Neural cell (in vitro differentiated cells): ENCODE results near the gene ANXA4. TPM values are rescaled to one million over a fixed set of nuclear protein-coding genes. Genes with fewer than 3 reads are reported as not detected.

Experiments used
- H2AFZ ChIP-seq: fragments of 200-600, 300-800 bp; sonication (generic), shearing (Covaris generic); 2 replicates; pipeline ENCODE4 v1.6.0; 2014; ENCODE audit warnings: low read depth, mild to moderate bottlenecking, antibody characterized with exemption, low read length, moderate library complexity
- H3F3A ChIP-seq: fragments of 200-600 bp; shearing (Covaris generic); 2 replicates; pipeline ENCODE4 v1.6.1; 2016; ENCODE audit warnings: mild to moderate bottlenecking, moderate library complexity, mixed read lengths, antibody characterized with exemption, low read length; ENCODE audit not compliant: insufficient read depth, poor library complexity, severe bottlenecking
- H3K27ac ChIP-seq: fragments of 200-600, 300-800 bp; sonication (generic), shearing (Covaris generic); 2 replicates; pipeline ENCODE4 v1.5.1; 2014; ENCODE audit warnings: mild to moderate bottlenecking, low read length, moderate library complexity
- H3K27me3 ChIP-seq: fragments of 300-800, 200-600 bp; sonication (generic), shearing (Covaris generic); 2 replicates; pipeline ENCODE4 v1.6.0; 2014; ENCODE audit warnings: mild to moderate bottlenecking, low read depth, low read length, moderate library complexity; ENCODE audit not compliant: insufficient read depth
- H3K36me3 ChIP-seq: fragments of 300-800, 200-600 bp; sonication (generic), shearing (Covaris generic); 2 replicates; pipeline ENCODE4 v1.5.1; 2014; ENCODE audit warnings: mild to moderate bottlenecking, antibody characterized with exemption, low read length, moderate library complexity; ENCODE audit not compliant: insufficient read depth
- H3K4me2 ChIP-seq: fragments of 300-800, 200-600 bp; sonication (generic), shearing (Covaris generic); 2 replicates; pipeline ENCODE4 v1.6.0; 2014; ENCODE audit warnings: mild to moderate bottlenecking, low read length
- H3K4me3 ChIP-seq: fragments of 300-800, 200-600 bp; sonication (generic), shearing (Covaris generic); 2 replicates; pipeline ENCODE4 v1.5.1; 2014; ENCODE audit warnings: mild to moderate bottlenecking, low read length, moderate library complexity
- H3K79me2 ChIP-seq: fragments of 200-600 bp; shearing (Covaris generic); replicated peaks from 2 replicates; pipeline ENCODE4 v1.6.0; 2014; ENCODE audit warnings: mild to moderate bottlenecking, low read length, moderate library complexity; ENCODE audit not compliant: insufficient read depth
- H3K9ac ChIP-seq: fragments of 300-800, 200-600 bp; sonication (generic), shearing (Covaris generic); 2 replicates; pipeline ENCODE4 v1.6.1; 2016; ENCODE audit warnings: mild to moderate bottlenecking, low read length, mixed read lengths
- H3K9me2 ChIP-seq: fragments of 200-600 bp; shearing (Covaris generic); 2 replicates; pipeline ENCODE4 v1.6.1; 2016; ENCODE audit warnings: mild to moderate bottlenecking, low read length, mixed read lengths; ENCODE audit not compliant: insufficient read depth
- H3K9me3 ChIP-seq: fragments of 200-600, 300-800 bp; sonication (generic), shearing (Covaris generic); 2 replicates; pipeline ENCODE4 v1.6.1; 2016; ENCODE audit warnings: mild to moderate bottlenecking, mixed run types, low read length, moderate library complexity, mixed read lengths
- H4K20me1 ChIP-seq: fragments of 200-600 bp; shearing (Covaris generic); 2 replicates; pipeline ENCODE4 v1.6.1; 2016; ENCODE audit warnings: mild to moderate bottlenecking, mixed run types; ENCODE audit not compliant: insufficient read depth
- EP300 ChIP-seq: fragments of 450-650 bp; conservative IDR thresholded peaks from 2 replicates; pipeline ENCODE4 v1.6.1; 2014; ENCODE audit warnings: antibody characterized with exemption, mild to moderate bottlenecking, moderate library complexity; ENCODE audit not compliant: poor library complexity, severe bottlenecking
- EZH2 ChIP-seq: fragments of 200-600, 300-800 bp; shearing (Covaris generic), sonication (generic); IDR thresholded peaks from 2 replicates; pipeline ENCODE4 v1.6.1; 2014; ENCODE audit warnings: antibody characterized with exemption, low read length, borderline replicate concordance, mild to moderate bottlenecking; ENCODE audit not compliant: insufficient read depth, poor library complexity, severe bottlenecking
- MXI1 ChIP-seq: fragments of 450-650 bp; conservative IDR thresholded peaks from 2 replicates; pipeline ENCODE4 v1.6.1; 2014; ENCODE audit warnings: antibody characterized with exemption, mild to moderate bottlenecking; ENCODE audit not compliant: poor library complexity, severe bottlenecking
- POLR2AphosphoS5 ChIP-seq: IDR thresholded peaks from 2 replicates; pipeline ENCODE4 v1.6.1; 2012
- RAD21 ChIP-seq: fragments of 450-650 bp; conservative IDR thresholded peaks from 2 replicates; pipeline ENCODE4 v1.6.1; 2014; ENCODE audit warnings: antibody characterized with exemption, mild to moderate bottlenecking, moderate library complexity
- SMC3 ChIP-seq: fragments of 450-650 bp; conservative IDR thresholded peaks from 2 replicates; pipeline ENCODE4 v1.6.1; 2014; ENCODE audit warnings: antibody characterized with exemption, mild to moderate bottlenecking, moderate library complexity; ENCODE audit not compliant: poor library complexity
- TAF1 ChIP-seq: IDR thresholded peaks from 2 replicates; pipeline ENCODE4 v1.6.1; 2012; ENCODE audit warnings: low read depth
- polyA plus RNA-seq: library from polyadenylated mRNA; depleted of rRNA; stranded (reverse); fragments of >200 nt; gene quantifications from 2 replicates; pipeline ENCODE4 v1.2.3, GENCODE V29; 2014
- TF ChIP-seq, protein P1 (sequence below): fragments of 450-650 bp; IDR thresholded peaks from 2 replicates; pipeline ENCODE4 v1.5.1; 2014; ENCODE audit warnings: antibody characterized with exemption, mild to moderate bottlenecking, moderate library complexity; ENCODE audit not compliant: poor library complexity, severe bottlenecking
- TF ChIP-seq, protein P2 (sequence below): IDR thresholded peaks from 2 replicates; pipeline ENCODE4 v1.6.1; 2012; ENCODE audit warnings: borderline replicate concordance

Gene ANXA4
- polyA plus RNA-seq, 1 donor from 2014 or later: 1.8 TPM

DNA sequence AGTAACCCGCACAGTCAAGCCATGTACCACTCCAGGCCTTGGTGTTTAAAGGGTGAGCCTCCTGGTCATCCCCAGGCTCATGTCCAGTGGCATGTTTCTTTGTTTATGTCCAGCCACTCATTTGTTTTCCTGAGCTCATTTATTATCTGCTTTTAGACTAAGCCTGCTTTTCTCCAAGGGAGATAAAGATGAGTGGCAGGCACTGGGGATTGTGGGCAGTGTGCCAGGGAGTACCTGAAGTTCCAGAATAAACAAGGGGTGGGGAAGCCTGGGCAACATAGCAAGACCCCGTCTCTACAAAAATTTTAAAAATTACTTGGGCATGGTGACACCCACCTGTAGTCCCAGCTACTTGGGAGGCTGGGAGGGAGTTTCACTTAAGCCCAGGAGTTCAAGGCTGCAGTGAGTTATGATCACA is 1.9 kb downstream of the ANXA4 start:
- Histone ChIP-seq H3K79me2 (no peaks in the 10 kb centered on the region), H3K4me2 (no peak overlapping the region), H3F3A (no peaks in the 10 kb centered on the region), H3K9ac (no peak overlapping the region), H3K4me3 (no peak overlapping the region), H3K9me2 (no peaks in the 10 kb centered on the region), H4K20me1 (no peaks in the 10 kb centered on the region), H3K9me3 (no peaks in the 10 kb centered on the region), H3K36me3 (no peaks in the 10 kb centered on the region), H2AFZ (no peak overlapping the region), H3K27me3 (peaks cover 32% of the 10 kb centered on the region), H3K27ac (no peak overlapping the region)
- no peak for TF ChIP-seq EP300
- TF ChIP-seq, protein P1, sequence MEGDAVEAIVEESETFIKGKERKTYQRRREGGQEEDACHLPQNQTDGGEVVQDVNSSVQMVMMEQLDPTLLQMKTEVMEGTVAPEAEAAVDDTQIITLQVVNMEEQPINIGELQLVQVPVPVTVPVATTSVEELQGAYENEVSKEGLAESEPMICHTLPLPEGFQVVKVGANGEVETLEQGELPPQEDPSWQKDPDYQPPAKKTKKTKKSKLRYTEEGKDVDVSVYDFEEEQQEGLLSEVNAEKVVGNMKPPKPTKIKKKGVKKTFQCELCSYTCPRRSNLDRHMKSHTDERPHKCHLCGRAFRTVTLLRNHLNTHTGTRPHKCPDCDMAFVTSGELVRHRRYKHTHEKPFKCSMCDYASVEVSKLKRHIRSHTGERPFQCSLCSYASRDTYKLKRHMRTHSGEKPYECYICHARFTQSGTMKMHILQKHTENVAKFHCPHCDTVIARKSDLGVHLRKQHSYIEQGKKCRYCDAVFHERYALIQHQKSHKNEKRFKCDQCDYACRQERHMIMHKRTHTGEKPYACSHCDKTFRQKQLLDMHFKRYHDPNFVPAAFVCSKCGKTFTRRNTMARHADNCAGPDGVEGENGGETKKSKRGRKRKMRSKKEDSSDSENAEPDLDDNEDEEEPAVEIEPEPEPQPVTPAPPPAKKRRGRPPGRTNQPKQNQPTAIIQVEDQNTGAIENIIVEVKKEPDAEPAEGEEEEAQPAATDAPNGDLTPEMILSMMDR: no peak
- TF ChIP-seq, protein P2, sequence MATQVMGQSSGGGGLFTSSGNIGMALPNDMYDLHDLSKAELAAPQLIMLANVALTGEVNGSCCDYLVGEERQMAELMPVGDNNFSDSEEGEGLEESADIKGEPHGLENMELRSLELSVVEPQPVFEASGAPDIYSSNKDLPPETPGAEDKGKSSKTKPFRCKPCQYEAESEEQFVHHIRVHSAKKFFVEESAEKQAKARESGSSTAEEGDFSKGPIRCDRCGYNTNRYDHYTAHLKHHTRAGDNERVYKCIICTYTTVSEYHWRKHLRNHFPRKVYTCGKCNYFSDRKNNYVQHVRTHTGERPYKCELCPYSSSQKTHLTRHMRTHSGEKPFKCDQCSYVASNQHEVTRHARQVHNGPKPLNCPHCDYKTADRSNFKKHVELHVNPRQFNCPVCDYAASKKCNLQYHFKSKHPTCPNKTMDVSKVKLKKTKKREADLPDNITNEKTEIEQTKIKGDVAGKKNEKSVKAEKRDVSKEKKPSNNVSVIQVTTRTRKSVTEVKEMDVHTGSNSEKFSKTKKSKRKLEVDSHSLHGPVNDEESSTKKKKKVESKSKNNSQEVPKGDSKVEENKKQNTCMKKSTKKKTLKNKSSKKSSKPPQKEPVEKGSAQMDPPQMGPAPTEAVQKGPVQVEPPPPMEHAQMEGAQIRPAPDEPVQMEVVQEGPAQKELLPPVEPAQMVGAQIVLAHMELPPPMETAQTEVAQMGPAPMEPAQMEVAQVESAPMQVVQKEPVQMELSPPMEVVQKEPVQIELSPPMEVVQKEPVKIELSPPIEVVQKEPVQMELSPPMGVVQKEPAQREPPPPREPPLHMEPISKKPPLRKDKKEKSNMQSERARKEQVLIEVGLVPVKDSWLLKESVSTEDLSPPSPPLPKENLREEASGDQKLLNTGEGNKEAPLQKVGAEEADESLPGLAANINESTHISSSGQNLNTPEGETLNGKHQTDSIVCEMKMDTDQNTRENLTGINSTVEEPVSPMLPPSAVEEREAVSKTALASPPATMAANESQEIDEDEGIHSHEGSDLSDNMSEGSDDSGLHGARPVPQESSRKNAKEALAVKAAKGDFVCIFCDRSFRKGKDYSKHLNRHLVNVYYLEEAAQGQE: no peak
- no peak for TF ChIP-seq RAD21
- no peak for TF ChIP-seq TAF1
- no peak for TF ChIP-seq EZH2
- no peak for TF ChIP-seq SMC3
- no peak for TF ChIP-seq MXI1
- TF ChIP-seq POLR2AphosphoS5: no peak

DNA sequence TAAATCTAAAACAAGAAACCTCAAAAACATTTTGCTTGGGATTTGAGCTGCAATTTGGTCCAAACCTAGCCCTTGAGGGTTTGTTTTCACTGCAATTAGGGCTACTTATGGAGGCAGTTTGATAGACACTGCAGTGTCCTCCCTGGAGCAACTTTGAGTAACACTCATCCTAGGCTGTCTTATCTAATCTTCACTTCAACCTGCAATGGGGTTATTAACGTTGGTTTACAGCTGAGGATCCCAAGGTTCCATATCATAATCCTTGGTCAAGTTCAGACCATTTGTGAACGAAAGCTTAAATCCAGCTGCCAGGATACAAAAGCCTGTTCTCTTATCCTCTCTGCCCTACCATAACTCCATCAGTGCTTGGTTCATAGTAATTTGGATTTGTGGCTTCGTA is 2.5 kb downstream of the ANXA4 start:
- no peaks in the 10 kb centered on the region for H3F3A ChIP-seq
- TF ChIP-seq POLR2AphosphoS5 (no peak), EZH2 (no peak), RAD21 (no peak), TAF1 (no peak), SMC3 (no peak), EP300 (no peak), MXI1 (no peak)
- TF ChIP-seq, protein P1: no peak
- no peaks in the 10 kb centered on the region for H3K9me3 ChIP-seq
- H3K79me2 ChIP-seq: no peaks in the 10 kb centered on the region
- H3K9ac ChIP-seq: no peak overlapping the region
- peaks cover 32% of the 10 kb centered on the region for H3K27me3 ChIP-seq
- H3K9me2 ChIP-seq: no peaks in the 10 kb centered on the region
- no peaks in the 10 kb centered on the region for H4K20me1 ChIP-seq
- no peaks in the 10 kb centered on the region for H3K36me3 ChIP-seq
- no peak overlapping the region for H3K27ac ChIP-seq
- H2AFZ ChIP-seq: no peak overlapping the region
- H3K4me3 ChIP-seq: no peak overlapping the region
- H3K4me2 ChIP-seq: no peak overlapping the region
